GM12878 (cell line): ENCODE data around the gene FANCC. TPM values are rescaled to one million over a fixed set of nuclear protein-coding genes. Genes with fewer than 3 reads are reported as not detected.

ENCODE experiments used
- ATF7 ChIP-seq: fragments of 450-650 bp; IDR thresholded peaks from 2 replicates; pipeline ENCODE4 v1.6.1; 2016; ENCODE audit warnings: low read depth, mild to moderate bottlenecking
- BMI1 ChIP-seq: fragments of 450-650 bp; IDR thresholded peaks from 2 replicates; pipeline ENCODE4 v1.6.1; 2016; ENCODE audit warnings: mild to moderate bottlenecking, moderate library complexity, borderline replicate concordance
- HDGF ChIP-seq: fragments of 450-650 bp; IDR thresholded peaks from 2 replicates; pipeline ENCODE4 v1.6.1; 2016; ENCODE audit warnings: antibody characterized with exemption
- MTA3 ChIP-seq: IDR thresholded peaks from 2 replicates; pipeline ENCODE4 v1.6.1; 2012; ENCODE audit warnings: low read length, inconsistent platforms, borderline replicate concordance
- NBN ChIP-seq: fragments of 450-650 bp; IDR thresholded peaks from 2 replicates; pipeline ENCODE4 v1.6.1; 2016
- NFYA ChIP-seq: IDR thresholded peaks from 2 replicates; pipeline ENCODE4 v1.6.1; 2011; ENCODE audit warnings: low read depth, mild to moderate bottlenecking, low read length, improper control_type of control experiment, borderline replicate concordance
- POU2F2 ChIP-seq: IDR thresholded peaks from 3 replicates; pipeline ENCODE4 v1.6.1; 2011; ENCODE audit warnings: low read depth, mild to moderate bottlenecking, low read length, borderline replicate concordance
- RFX5 ChIP-seq: IDR thresholded peaks from 2 replicates; pipeline ENCODE4 v1.6.1; 2011; ENCODE audit warnings: low read depth, low read length, improper control_type of control experiment
- SUZ12 ChIP-seq: fragments of 200-600 bp; sonication (generic); IDR thresholded peaks from one replicate; pipeline ENCODE4 v1.6.1; 2018; ENCODE audit warnings: antibody characterized with exemption, mild to moderate bottlenecking; ENCODE audit not compliant: unreplicated experiment
- TAF1 ChIP-seq: IDR thresholded peaks from 2 replicates; pipeline ENCODE4 v1.6.1; 2011; ENCODE audit warnings: mild to moderate bottlenecking, low read depth, low read length, borderline replicate concordance
- TCF12 ChIP-seq: IDR thresholded peaks from 2 replicates; pipeline ENCODE4 v1.6.1; 2011; ENCODE audit warnings: low read depth, mild to moderate bottlenecking, low read length
- WRNIP1 ChIP-seq: IDR thresholded peaks from 2 replicates; pipeline ENCODE4 v1.6.1; 2011; ENCODE audit warnings: low read depth, low read length, improper control_type of control experiment, borderline replicate concordance
- ZSCAN29 ChIP-seq: fragments of 450-650 bp; IDR thresholded peaks from 2 replicates; pipeline ENCODE4 v1.6.1; 2017; ENCODE audit warnings: mild to moderate bottlenecking, moderate library complexity
- polyA plus RNA-seq, 11 experiments: library from polyadenylated mRNA; depleted of rRNA in 4 of 11; unstranded in 6 of 11; stranded (reverse) in 5 of 11; fragments of >200 nt; fragmentation: Nextera tagmentation in 4 of 11; fragmentation: Illumina TruSeq in 1 of 11; extraction: Ambion mirVana in 4 of 11; extraction: Trizol in 1 of 11; gene quantifications; 1 replicate in 1 of 11; 2 replicates in 10 of 11; pipeline versions ENCODE4 v1.2.1 to v1.2.3, GENCODE V29; 2011 to 2016; ENCODE audit warnings: inconsistent platforms in 2 of 11, missing spikeins in 2 of 11, low read depth in 1 of 11
- total RNA-seq, 4 experiments: library from RNA; depleted of rRNA in 3 of 4; stranded (reverse); fragments of >200 nt in 3 of 4; fragmentation: Illumina TruSeq in 1 of 4; extraction: Trizol in 1 of 4; gene quantifications; 2 replicates each; pipeline versions ENCODE4 v1.2.1 to v1.2.3, GENCODE V29; 2013 to 2021
- TF ChIP-seq, protein P1 (sequence below): fragments of 450-650 bp; formaldehyde crosslinking; IDR thresholded peaks from 2 replicates; pipeline ENCODE4 v1.4.0; 2020; ENCODE audit warnings: mild to moderate bottlenecking, moderate library complexity
- TF ChIP-seq, protein P2 (sequence below): fragments of 450-650 bp; IDR thresholded peaks from 2 replicates; pipeline ENCODE4 v1.6.1; 2017; ENCODE audit warnings: mild to moderate bottlenecking
- TF ChIP-seq, protein P3 (sequence below): IDR thresholded peaks from 2 replicates; pipeline ENCODE4 v1.6.1; 2011; ENCODE audit warnings: low read depth, low read length, improper control_type of control experiment, borderline replicate concordance
- TF ChIP-seq, protein P4 (sequence below): fragments of 450-650 bp; IDR thresholded peaks from 2 replicates; pipeline ENCODE4 v1.6.1; 2017; ENCODE audit warnings: mild to moderate bottlenecking, moderate library complexity
- TF ChIP-seq, protein P5 (sequence below): IDR thresholded peaks from 2 replicates; pipeline ENCODE4 v1.6.1; 2012; ENCODE audit warnings: low read depth, low read length, improper control_type of control experiment

Gene FANCC
- total and polyA plus RNA-seq, 10 of the 15 experiments (the other 5 are each of a cell fraction or from before 2014, with no cell fraction given) = 1.2 to 16.8 (median 10.5) TPM

DNA sequence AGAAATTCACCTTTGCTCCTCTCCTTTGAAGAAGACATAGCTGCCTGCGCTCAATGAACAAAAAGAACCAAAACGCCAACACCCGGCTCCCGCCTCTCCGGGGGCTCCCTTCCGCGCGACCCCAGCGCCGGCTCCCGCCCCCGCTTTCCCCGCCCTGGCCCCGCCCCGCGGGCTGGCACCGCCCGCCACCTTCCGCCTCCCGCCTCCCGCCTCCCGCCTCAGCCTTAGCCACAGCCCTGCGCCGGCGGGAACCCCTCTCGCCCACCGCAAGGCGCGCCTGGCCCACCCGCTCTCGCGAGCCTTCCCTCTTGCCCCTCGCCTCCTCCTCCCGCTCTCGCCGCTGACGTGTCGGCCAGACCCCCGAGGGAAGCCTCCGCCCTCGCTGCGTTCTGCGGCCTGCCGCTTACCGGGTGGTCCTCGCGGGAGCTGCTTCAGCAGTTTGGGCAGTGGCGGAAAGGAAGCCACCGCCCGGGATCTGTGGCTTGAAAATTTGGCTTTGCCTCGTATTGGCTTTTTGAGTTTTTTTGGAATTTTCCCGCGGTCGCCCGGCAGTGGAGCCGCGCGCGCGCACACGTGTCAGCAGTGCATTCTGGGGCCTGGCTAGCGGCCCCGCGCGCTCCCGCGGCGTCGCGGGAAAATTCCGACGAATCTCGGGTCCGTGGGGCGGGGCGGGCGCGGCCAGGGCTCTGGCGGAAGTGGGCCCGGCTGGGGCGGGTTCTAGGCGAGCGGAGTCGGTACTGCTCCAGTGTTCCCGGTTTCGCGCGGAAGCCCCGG is at the start of gene FANCC (continued):
- TF ChIP-seq, protein P1, sequence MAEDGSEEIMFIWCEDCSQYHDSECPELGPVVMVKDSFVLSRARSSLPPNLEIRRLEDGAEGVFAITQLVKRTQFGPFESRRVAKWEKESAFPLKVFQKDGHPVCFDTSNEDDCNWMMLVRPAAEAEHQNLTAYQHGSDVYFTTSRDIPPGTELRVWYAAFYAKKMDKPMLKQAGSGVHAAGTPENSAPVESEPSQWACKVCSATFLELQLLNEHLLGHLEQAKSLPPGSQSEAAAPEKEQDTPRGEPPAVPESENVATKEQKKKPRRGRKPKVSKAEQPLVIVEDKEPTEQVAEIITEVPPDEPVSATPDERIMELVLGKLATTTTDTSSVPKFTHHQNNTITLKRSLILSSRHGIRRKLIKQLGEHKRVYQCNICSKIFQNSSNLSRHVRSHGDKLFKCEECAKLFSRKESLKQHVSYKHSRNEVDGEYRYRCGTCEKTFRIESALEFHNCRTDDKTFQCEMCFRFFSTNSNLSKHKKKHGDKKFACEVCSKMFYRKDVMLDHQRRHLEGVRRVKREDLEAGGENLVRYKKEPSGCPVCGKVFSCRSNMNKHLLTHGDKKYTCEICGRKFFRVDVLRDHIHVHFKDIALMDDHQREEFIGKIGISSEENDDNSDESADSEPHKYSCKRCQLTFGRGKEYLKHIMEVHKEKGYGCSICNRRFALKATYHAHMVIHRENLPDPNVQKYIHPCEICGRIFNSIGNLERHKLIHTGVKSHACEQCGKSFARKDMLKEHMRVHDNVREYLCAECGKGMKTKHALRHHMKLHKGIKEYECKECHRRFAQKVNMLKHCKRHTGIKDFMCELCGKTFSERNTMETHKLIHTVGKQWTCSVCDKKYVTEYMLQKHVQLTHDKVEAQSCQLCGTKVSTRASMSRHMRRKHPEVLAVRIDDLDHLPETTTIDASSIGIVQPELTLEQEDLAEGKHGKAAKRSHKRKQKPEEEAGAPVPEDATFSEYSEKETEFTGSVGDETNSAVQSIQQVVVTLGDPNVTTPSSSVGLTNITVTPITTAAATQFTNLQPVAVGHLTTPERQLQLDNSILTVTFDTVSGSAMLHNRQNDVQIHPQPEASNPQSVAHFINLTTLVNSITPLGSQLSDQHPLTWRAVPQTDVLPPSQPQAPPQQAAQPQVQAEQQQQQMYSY (CRISPR knock-in tag) = no peak
- no peak for TF ChIP-seq ZSCAN29
- TF ChIP-seq, protein P2, sequence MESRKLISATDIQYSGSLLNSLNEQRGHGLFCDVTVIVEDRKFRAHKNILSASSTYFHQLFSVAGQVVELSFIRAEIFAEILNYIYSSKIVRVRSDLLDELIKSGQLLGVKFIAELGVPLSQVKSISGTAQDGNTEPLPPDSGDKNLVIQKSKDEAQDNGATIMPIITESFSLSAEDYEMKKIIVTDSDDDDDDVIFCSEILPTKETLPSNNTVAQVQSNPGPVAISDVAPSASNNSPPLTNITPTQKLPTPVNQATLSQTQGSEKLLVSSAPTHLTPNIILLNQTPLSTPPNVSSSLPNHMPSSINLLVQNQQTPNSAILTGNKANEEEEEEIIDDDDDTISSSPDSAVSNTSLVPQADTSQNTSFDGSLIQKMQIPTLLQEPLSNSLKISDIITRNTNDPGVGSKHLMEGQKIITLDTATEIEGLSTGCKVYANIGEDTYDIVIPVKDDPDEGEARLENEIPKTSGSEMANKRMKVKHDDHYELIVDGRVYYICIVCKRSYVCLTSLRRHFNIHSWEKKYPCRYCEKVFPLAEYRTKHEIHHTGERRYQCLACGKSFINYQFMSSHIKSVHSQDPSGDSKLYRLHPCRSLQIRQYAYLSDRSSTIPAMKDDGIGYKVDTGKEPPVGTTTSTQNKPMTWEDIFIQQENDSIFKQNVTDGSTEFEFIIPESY = no peak
- no peak for TF ChIP-seq BMI1
- TF ChIP-seq WRNIP1 = no peak
- no peak for TF ChIP-seq HDGF
- peak; percentile 51; the same call in 1 of the 2 replicates for TF ChIP-seq TAF1
- TF ChIP-seq POU2F2 = no peak
- TF ChIP-seq TCF12 = no peak; the same call in 1 of the 2 replicates
- no peak for TF ChIP-seq RFX5
- TF ChIP-seq NFYA = no peak
- no peak for TF ChIP-seq MTA3
- peak; percentile 27; the same call in 1 of the 2 replicates for TF ChIP-seq NBN
- TF ChIP-seq ATF7 = no peak
- TF ChIP-seq, protein P3, sequence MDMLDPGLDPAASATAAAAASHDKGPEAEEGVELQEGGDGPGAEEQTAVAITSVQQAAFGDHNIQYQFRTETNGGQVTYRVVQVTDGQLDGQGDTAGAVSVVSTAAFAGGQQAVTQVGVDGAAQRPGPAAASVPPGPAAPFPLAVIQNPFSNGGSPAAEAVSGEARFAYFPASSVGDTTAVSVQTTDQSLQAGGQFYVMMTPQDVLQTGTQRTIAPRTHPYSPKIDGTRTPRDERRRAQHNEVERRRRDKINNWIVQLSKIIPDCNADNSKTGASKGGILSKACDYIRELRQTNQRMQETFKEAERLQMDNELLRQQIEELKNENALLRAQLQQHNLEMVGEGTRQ = no peak
- TF ChIP-seq SUZ12 = no peak
- TF ChIP-seq, protein P4, sequence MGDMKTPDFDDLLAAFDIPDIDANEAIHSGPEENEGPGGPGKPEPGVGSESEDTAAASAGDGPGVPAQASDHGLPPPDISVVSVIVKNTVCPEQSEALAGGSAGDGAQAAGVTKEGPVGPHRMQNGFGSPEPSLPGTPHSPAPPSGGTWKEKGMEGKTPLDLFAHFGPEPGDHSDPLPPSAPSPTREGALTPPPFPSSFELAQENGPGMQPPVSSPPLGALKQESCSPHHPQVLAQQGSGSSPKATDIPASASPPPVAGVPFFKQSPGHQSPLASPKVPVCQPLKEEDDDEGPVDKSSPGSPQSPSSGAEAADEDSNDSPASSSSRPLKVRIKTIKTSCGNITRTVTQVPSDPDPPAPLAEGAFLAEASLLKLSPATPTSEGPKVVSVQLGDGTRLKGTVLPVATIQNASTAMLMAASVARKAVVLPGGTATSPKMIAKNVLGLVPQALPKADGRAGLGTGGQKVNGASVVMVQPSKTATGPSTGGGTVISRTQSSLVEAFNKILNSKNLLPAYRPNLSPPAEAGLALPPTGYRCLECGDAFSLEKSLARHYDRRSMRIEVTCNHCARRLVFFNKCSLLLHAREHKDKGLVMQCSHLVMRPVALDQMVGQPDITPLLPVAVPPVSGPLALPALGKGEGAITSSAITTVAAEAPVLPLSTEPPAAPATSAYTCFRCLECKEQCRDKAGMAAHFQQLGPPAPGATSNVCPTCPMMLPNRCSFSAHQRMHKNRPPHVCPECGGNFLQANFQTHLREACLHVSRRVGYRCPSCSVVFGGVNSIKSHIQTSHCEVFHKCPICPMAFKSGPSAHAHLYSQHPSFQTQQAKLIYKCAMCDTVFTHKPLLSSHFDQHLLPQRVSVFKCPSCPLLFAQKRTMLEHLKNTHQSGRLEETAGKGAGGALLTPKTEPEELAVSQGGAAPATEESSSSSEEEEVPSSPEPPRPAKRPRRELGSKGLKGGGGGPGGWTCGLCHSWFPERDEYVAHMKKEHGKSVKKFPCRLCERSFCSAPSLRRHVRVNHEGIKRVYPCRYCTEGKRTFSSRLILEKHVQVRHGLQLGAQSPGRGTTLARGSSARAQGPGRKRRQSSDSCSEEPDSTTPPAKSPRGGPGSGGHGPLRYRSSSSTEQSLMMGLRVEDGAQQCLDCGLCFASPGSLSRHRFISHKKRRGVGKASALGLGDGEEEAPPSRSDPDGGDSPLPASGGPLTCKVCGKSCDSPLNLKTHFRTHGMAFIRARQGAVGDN = no peak
- TF ChIP-seq, protein P5, sequence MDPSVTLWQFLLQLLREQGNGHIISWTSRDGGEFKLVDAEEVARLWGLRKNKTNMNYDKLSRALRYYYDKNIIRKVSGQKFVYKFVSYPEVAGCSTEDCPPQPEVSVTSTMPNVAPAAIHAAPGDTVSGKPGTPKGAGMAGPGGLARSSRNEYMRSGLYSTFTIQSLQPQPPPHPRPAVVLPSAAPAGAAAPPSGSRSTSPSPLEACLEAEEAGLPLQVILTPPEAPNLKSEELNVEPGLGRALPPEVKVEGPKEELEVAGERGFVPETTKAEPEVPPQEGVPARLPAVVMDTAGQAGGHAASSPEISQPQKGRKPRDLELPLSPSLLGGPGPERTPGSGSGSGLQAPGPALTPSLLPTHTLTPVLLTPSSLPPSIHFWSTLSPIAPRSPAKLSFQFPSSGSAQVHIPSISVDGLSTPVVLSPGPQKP = no peak
